GM12874 (cell line): ENCODE results near the gene TCL1B.

Experiments
- CTCF ChIP-seq: IDR thresholded peaks from 2 replicates; pipeline ENCODE4 v1.5.1; 2011; ENCODE audit warnings: low read depth, mild to moderate bottlenecking, control low read depth, low read length, moderate library complexity; ENCODE audit not compliant: insufficient read depth

The TCL1B gene

GRCh38 chr14:95668235-95668772, 17.9 kb upstream of the TCL1B start:
- TF ChIP-seq CTCF: no peak

GRCh38 chr14:95674613-95675012, 11.6 kb upstream of the TCL1B start:
- no peak for TF ChIP-seq CTCF

GRCh38 chr14:95675486-95675885, 10.7 kb upstream of the TCL1B start:
- TF ChIP-seq CTCF: no peak

- TF ChIP-seq CTCF: no peak
These were observed 8.9 kb upstream of the TCL1B start for GRCh38 chr14:95677179-95677835.

GRCh38 chr14:95679148-95679815, 6.9 kb upstream of the TCL1B start:
- TF ChIP-seq CTCF: no peak

GRCh38 chr14:95679998-95680735, 6.1 kb upstream of the TCL1B start:
- 0 out of 2 replicates have a peak, but pooled peaks have one; percentile 21 for TF ChIP-seq CTCF

GRCh38 chr14:95681153-95681552, 5.1 kb upstream of the TCL1B start:
- TF ChIP-seq CTCF: no peak
